Bone marrow (tissue), 2 donors: ENCODE data around the gene GDF7.

Experiments used
- DNase-seq, 2 donors: peaks; one replicate each; lab custom pipeline; 2025; lab: John Stamatoyannopoulos, UW

GDF7 gene

DNA sequence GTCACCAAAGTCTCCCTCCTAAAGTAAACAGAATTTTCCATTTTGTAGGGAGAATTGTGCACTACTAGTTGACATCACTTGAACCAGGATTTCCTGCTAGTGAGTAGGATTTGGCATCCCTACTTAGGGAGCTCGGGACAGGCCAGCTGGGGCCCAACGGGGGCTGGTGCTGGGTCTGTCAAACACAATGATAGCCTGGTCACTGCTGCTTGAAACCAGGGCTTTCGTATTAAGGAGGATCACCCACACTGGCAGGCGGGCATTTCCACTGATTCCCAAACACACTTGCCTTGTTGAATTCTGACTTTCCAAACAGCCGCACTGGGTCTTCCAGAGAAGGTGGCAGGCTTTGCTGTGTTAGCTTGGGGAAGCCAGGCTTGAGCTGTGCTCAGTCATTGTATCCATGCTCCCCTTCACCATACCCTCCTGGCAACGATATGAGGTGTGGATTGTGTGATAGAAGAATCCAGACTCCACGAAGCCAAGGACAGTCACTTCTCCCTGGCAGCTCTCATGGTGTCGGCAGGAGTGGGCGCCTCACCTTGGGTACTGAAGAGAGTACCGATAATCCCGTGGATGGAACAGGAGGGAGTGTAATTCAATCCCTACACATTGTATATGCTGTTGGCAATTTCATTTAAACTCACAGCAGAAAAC, 7.5 kb downstream of the GDF7 start:
- no peak for DNase-seq

DNA sequence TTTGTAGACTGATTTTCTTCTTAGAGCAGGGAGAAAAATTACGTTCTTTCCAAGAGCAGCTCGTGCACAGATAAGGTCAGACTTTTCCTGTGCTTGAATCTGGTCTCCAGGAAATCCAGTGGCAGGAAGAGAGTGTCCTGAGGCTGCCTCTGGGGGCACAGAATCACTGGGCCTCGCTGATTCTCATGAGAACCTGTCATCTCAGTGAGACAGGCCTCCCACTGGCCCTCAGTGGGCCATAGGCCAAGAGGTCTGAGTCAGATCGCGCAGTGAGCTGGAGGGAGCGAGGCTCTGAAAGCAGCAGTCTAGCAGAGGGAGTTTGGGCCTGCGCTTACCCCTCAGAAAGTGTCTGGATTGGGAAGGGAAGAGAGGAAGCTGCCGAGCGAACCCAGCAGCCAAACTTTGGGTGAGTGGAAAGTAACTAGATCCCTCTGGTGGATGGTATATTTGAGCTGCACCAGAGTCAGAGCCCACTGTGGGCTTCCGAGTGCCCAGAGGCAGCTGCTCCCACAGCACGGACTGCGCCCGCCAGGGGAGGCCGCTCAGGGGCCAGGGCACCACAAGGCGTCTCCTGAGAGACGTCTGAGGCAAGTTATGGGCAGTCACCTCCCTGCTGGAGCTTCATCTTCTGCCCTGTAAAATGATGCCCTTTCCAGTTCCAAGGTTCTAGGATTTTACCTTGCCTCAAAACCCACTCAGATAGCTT, 8.2 kb downstream of the GDF7 start:
- DNase-seq: no peak

DNA sequence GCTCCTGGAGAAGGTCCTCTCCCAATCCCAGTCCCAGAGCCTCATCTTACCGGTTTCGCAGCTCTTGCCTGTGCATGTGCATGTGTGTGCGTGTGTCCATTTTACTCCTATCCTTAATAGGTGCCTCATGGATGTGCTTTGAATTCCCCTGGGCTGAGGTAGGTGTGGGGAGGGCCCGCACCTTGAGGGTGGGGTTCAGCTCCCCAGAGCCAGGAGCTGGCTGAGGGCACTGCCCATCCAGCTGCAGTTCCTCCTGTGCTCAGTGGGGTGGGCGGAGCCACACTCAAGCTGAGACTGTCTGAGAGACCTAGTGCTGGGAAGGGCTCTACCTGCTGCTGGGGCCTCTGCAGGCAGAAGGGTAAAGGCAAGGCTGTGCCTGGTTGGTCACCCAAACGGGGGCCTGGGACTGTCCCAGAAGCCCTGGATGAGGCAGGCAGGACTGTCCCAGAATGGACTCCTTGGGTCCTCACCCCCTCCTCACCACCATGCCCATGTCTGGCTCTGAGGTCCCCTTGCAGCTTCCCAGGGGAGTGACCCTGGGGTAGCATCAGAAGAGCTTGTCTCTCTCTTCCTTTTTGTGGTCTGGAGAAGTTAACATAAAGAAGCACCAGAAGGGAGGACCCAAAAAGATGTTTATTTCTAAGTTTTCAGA, 8.9 kb downstream of the GDF7 start:
- no peak for DNase-seq

DNA sequence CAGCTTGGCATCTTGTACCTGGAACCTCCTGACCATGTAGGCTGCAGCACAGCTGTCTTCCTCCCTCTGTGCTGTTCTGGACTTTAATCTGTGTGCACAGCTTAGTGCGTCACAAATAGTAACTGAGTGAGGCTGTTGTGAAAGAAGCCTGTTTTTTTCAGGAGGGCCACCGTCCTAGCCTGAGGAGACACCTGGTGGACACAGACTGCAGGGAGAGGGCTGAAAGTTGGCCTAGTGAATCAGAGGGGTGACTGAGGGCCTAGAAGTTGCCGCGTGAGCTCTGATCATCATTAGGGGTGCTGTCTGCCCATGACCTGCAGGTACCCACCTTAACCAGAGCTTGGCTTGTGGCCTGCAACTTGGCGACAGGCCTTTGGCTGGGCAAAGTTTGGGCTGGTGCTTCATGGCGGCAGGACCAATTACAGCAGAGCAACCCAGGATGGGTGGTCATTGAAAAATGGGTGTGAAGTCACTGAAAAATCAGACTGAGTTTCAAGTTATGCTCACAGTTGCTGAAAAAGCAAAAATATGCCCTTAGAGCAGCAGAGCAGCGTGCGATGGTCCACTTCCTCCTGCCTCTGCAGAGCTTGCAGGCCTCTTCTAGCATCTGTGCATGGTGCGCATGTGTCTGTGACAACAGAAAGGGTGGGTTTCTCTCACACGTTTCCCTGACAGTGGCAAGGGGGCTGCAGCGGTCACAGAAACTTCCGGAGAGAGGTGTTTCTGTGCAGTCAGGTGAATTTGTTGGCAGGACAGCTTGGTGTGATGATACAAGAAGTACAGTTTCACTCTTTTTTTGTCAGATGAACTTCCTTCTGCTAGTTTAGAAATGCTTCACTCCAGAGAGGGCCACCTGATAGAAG, 9.6 kb downstream of the GDF7 start:
- no peak for DNase-seq

DNA sequence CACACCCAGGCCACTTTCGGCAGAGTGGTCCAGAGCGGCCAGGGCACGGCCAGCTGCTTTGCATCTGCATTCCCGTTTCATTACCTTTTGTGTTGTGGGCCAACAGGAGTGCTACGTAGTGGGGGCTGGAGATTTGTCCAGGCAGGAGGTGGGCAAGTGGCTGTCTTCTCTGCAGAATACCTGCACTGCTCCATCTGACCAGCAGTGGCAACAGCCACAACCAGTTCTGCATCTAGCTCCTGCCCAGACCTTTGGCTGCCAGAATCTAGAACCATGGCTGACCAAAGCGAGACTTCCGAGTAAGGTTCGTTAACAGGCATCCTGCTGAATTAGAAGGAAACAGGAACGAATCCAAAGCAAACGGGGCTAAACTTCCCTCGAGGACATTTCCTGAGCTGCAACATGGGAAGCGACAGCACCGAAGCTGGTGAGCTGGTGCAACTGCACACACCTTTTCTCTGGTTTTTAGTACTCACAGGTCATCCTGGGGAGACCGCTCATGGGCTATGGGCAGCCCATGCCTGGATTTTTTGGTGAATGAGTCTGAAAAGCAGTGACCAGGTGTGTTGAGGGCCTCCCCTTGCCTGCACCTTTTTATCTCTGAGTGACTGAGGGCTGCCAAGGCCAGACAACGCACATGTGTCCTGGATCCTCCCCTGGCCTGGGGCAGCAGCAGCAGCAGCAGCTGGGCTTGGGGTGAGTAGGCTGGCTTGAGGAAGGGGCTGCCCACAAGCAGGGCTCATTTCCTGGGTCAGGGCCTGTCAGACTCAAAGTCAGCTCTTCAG, 10.5 kb downstream of the GDF7 start:
- DNase-seq: no peak

DNA sequence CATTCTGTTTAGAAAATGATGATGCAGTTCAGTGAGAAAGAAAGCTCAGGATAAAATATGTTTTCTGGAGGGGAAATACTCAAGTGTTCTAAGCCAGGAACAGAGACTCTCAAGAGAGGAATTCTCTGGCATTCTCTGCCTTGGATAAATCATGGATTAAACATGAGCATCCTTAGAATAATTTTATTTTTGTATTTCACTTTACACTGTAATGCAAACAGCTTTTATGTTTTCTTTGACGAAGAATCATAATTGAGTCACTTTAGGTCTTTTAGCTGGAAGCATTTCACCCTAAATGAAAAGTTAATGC, 11.1 kb downstream of the GDF7 start:
- no peak for DNase-seq

DNA sequence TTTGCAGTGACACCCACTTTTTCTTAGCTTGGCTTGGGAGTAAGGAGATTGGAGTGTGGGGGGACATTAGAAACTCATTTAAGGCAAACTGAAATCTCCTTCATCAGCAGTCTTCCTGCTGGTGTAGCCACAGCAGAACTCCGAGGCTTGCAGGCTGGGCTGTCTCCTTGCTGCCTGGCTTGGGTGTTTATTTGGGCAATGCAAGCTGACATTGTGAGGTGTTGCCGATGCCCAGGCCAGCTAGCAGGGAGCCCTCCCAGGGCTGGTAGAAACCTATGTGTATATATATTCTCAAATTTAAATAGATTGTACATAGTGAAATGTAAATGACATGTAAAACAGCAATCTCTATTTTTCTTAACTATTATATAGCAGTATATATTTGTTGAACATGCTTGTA, 11.8 kb downstream of the GDF7 start:
- DNase-seq: no peak

DNA sequence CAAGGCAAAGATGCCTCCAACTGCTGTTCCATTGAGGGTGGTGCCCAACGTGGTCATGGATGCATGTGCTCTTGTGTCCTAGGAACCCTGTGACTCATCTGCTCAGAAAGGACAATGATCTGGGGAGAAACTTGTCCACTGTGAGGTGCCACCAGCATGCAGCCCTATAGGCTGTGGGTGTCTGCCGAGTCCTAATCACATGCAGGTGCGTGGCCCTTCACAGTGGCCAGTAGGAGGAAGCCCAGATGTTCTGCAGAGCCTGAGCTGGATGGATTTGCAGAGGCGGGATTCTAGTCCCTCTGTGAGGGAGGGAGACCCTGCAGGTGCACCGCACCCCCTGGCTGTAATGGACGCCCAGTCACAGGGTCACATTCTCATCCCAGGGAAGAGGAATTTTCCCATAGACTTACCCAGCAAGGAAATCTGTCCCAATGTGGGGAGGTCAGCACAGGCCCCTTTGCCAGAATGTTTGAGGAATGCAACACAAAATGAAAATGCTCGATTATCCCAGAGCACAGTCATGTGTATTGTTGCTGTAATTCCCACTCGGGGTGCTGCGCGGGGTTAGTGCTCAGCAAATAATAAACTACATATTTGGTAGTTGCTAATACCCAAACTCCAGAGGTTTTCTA, 13.9 kb downstream of the GDF7 start:
- DNase-seq: no peak

DNA sequence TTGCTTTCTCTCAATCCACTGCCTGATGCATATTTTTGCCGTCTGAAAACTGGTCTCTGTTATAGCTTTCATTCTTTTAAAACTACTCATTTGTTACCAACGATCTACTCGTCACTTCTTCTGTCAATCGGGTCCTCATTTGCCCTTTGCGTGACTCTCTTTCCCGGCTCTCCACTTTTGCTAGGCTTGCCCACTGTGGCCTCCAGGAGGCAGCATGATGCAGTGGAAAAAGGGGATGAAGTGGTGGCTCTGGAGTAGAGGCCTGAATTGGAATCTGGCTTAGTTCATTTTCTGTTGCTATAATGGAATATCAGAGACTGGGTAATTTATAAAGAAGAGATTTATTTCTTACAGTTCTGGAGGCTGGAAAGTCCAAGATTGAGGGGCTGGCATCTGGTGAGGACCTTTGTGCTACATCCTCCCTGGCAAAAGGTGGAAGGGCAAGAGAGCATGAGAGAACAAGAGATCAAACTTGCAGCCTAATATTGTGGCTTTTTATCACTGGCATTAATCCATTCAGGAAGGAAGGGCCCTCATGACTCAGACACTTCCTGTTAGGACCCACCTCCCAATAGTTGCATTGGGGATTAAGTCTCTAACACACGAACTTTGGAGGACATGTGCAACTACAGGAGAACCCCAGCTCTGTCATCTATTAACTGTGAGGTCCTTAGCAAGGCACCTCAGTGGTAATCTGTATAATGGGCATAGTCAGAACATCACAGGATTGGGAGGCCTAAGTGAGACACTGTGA, 15.4 kb downstream of the GDF7 start:
- no peak for DNase-seq

DNA sequence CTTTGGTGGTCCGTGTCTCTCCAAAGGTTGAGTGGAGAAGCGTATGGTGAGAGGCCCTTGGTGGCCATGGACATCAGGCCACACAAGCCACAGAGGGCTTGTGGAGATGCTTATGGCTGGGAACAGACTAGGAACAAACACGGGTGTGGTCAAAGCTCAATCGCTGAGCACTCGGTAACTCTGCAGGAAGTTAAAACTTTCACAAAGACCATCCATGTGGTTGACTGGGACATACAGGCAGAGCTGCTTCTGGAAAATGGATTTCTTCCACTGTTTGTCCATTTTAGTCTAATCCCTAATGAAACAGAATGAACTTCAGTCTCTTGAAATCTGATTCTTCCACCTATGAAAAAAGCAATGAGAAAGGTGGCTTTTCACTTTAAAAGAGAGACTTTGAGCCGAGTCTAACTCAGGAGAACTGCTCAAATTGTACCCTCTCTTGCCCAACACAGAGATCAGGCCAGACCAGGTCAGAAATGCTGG, 17.7 kb downstream of the GDF7 start:
- DNase-seq: no peak

DNA sequence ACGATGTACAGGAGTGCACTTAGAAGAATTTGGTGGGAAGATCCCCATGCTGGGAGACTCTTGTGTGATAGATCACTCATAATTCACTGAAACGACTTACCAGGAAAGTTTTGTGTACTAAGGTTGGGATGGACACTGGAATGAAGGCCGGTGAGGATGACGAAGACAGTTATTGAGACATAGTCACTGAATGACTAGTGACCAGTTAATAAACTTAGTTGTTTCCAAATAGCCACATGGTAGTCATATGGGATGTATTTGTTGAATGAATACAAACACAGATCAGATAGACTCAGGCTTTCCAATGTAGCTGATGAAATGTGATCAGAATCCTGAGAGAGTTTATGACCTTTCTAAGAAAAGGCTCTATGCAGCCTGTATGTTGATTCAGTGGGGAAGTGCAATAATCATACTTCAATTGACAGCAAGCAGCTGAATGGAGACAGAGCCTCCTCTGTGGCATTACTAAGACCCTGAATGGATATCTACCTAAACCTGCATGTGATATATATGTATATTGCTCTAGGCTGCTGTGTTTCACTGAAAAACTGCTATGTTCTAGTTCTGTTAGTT, 20.4 kb downstream of the GDF7 start:
- no peak for DNase-seq

DNA sequence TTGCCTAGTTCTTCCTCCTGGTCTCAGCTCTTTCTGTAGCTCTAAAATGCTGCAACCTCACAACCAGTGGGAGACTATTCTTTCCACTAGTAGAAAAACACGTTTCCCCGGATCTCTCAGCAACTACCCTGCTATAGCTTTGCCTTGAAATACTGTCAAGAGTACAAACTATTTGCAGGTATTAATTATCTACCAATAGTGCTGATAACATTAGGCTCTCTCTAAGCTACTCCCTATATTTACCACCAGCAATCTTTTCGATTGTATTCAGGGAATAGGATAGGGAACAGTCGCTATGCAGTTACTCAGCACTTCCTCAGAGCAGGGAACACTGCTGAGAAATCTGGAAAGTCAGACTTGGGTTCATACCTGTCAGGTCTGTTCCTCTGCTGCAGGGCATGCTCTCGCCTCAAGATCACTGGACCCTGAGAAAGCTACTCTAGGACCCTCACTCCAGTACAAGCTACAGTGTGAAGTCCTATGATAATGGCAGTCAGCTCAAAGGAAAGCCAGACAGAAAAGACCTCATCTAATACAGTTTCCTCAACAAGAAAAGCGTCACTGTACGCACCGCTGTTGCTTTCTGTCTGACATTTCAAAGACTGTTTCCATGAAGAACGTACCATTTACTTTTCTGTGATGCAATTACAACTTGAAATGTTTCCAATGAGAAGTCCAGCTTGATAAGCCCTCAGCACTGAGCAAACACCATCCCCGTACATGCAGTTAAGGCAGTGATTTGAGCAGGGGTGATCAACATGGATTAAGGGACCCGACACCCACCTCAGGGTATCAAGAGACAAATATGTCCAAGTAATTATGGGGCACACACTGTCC, 22.7 kb downstream of the GDF7 start:
- no peak for DNase-seq

DNA sequence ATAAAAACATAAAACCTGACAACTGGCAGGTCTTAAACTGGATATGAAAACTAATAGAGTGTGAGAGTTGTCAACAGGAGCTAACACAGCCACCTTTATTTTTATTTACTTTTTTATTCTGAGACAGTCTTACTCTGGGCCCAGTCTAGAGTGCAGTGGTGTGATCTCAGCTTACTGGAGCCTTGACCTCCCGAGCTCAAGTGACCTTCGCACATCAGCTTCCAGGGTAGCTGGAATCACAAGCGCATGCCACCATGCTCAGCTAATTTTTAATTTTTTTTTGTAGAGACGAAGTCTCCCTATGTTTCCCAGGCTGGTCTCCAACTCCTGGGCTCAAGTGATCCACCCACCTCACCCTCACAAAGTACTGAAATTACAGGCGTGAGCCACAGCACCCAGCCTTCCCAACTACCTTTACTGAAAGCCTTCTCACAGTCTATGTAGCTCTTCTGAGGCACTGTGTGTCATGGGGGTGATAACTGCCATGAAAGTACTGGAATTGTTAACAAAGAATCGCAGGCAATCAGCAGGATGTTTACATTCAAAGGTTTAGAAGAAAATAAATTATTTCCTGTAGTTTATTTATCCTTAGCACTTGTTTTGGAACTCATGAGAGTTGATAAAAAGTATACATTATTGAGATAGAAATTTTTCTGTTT, 24.3 kb downstream of the GDF7 start:
- DNase-seq: no peak

DNA sequence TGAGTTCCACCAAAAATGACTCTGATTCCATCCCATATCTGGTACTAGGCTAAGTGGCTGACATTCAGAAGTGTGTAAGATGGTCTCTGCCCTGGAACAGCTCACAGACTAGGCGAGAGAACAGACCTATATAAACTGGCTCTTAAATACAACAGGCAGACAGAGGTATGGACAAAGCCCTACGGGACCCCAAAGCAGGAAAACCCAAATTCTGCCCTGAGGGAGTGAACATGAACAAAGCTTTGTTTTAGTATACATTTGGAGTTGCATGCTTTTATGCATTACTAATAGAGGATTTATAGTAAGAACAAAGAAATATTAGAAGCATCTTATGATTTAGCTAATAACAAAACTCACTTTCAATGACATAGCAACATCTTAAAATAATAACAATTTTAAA, 25.1 kb downstream of the GDF7 start:
- no peak for DNase-seq

DNA sequence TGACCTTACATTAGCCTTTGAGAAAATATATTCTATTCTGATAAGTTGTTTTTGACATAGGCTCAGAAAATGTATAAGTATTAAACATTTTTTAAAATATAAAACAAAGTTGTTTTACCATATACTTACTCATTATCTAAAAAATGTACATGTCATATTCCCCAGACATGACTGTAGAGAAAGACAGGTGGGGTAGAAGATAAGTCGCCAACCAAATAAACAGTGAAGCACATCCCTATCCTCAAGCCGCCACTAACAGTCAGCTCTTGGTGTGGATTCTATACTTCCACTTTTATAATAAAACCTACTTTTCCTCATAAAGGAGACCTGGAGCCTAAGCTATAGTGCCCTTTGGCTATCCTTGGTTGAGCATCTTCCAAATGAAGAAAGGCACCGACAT, 26.4 kb downstream of the GDF7 start:
- DNase-seq: no peak

DNA sequence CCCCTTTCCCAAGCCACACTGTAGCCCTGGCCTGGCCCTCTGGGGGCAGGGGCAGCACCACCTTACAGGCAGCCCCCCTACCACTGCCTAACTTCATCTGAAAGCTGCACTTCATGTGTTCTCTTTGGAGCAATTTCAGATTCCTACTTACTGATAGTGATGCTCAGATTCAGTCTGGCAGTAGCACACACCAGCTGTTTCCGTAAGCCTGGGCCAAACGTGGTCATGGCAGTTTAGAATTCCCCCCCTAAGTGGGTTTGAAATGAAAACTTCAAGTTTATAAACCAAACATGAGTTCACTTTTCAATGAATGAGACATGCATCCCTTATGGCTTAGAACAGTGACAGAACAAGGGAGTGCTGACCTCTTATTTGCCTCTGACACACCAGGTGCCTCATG, 29.4 kb downstream of the GDF7 start:
- DNase-seq: no peak

DNA sequence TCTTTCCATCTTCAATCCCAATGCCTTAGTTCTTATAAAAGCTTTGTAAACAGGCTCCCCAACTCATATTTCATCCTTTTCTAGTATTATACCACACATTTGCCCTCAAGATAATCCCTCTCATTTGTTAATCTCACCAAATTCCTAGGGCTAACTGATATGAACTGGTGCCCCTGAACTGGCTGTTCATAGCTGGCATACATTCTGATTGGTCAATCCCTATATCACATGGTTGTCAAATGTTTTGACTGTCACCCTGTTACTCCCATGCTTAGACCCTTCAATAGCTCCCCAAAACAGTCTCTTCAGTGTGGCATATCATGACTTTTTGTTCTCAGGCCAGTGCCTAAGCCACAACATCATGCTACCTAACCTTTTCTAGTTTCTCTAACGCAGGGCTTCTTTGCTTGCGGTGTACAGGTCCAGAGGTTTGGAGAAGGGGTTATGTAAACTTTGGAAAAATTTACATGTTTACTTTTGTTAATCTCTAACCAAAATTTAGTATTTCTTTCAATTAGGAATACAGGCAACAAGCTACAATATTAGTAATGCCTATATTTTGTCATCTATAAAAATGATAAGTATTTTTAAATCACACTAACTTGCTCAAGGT, 30.5 kb downstream of the GDF7 start:
- DNase-seq: no peak

DNA sequence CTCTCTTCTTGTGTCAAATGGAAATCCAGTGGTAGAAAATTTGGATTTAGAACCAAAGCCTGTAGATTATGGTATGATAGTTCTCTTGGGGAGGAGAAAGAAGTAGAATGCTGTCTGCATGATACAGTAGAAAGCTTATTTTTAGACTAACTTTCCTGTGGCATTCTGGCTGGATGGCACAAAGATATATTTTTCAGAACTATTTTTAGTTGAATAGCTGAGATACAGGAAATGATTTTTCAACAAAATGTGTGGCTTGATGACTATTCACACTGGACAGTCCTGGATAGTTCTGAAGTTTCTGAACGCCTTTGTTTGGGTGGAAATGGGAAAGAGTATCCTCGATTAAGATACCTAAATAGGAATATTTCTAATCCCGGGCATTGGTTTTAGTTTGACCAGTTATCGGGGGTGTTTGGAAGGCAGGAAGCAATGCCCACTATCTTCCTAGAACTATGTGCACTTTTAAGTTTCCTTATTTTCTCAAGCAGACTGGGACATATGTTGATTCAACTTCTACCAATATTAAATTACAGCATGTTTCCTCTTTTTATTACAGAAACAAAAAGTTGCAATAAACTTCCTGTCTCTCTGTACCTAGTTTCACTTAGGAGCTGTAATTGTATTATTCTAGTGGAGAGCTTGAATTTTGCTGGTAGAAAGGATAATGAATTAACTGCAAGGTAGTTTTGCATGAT, 32.1 kb downstream of the GDF7 start:
- DNase-seq: peak in 1 of 2 donors; percentile 47
